ENCODE data around the gene RPL18A.

The RPL18A gene

GRCh38 chr19:17841810-17842662 lies 17.7 kb upstream of the RPL18A start:
- DNase-seq: no peak

DNA sequence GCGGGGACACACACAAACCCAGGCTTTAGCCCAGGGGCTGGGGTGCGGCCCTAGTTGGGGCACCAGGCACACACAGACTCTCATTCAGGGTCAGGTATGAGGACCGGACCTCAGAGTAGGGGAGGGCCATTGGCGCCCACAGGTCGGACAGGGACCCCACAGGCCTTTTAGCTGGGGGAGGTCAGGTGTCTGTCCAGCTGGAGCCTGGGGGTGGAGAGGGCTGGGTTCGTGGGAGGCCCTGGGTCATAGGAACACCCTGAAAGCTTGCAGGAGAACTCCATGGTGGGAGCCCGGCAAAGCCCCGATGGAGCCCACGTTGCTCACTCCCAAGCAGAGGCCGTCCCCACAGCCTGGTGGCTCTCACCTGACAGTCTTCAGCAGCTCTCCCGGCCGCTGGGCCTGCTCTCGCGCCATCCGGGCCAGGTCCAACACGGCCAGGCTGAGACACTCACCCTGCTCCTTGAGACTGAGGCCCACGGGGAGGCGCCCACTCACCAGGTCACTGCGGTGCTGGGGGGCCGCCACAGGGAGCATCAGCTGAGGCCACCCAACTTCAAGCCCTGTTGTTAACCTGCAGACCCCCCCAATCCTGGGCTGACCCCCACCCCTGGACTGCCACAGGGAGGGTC lies 16.9 kb upstream of the RPL18A start:
- no peak for DNase-seq

- no peak for DNase-seq
Observed at GRCh38 chr19:17843292-17843827, 16.4 kb upstream of the RPL18A start.

GRCh38 chr19:17843908-17844490 lies 15.7 kb upstream of the RPL18A start:
- DNase-seq: no peak

DNA sequence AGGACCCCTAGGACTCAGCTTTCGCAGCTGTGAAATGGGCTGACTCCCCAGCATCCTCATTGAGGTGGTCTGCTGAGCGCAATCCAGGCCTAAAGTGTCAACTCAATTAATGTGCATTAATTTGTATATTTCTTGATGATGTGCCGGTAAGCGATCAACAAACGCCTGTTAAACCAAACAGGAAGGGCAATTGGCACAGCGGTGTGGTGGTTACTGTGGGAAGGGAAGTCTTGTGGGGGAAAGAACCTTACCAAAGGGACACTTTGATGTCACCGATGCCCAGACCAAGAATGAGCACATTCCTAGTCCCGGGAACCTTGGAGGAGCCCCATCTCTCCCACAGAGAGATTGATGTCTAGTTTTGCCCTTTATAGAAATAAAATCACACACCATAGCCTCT lies 13.6 kb upstream of the RPL18A start:
- no peak for DNase-seq

DNA sequence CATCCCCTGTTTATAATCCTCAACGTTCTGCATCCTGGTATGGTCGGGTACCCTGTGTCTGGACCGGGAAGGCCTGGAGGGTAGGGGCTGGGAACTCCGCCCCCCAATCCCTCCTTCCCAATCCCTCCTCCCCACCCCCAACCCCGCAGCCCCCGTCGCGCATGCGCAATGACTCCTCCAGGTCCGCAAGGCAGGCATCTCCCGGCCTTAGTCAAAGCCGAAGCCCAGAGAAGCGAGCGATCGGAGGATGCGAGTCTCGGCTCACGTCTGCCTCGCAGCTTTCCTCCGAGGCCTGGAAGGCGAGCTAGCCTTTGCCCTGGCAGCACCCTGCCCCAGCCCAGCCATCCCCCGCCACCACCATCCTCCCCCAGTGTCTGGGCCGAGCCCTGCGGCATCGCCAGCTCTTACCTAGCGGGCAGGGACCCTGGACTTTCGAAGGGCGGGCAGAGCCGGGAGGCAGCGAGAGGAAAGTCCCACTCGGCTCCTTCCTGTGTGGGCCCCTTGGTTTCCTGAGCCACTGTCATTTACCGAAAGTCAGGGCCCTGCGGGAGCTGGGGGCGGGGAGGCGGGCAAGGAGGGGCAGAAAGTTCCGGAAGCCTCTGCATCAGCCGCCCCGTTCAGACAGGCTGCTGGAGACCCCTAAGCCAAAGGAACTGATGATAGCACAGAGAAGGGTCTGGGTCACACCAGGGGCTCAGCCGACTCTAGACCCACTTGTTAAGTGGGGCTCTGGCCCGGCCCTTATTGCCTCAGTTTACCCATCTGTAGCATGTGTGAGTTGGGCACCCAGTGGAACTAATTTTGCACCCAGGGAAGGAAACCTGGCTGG lies 12.0 kb upstream of the RPL18A start, which contains the start of gene JAK3:
JAK3 (minus strand) TSS at position 445 of the 829 bp plus-strand sequence. CDS start 3,565 bp downstream, outside the sequence.
- DNase-seq: no peak

DNA sequence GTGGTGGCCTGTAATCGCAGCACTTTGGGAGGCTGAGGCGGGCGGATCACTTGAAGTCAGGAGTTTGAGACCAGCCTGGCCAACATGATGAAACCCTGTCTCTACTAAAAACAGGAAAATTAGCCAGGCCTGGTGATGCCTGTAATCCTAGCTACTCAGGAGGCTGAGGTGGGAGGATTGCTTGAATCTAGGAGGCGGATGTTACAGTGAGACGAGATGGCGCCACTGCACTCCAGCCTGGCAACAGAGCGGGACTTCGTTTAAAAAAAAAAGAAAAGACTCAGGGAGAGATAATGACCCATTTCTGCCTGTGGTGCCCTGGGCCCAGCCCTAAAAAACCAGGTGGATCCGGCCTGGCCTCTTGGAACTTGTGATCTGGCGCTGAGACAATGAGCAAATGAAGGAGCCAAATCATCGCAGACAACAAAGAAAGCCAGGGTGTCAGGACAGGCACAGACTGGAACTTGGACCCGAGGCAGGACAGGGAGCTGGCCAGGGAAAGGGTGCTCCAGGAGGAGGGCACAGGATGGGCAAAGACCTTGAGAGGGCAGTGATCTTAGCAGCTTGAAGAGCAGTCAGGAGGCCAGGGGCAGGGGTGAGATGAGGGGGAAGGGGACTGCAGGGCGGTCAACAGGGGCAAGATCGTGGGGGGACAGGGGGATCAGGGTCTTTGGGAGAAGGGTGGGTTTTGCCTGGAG lies 11.0 kb upstream of the RPL18A start:
- DNase-seq: no peak

DNA sequence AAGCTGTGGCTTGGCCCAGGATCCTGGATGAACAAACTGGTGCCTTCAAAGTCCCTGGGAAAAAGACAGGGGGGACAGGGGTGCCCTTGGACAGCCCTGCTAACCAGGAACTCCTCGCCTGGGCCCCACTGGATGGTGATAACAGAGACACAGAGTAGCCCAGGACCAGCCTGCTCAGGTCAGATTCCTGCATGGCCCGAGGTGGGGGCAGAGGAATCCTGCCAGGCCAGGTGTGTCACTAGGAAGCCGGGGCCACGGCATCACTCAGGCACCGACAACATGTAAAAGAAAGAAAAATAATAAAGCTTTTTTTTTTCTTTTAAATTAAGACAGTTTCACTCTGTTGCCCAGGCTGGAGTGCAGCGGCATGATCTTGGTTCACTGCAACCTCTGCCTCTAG lies 5.6 kb upstream of the RPL18A start:
- no peak for DNase-seq

GRCh38 chr19:17855280-17856152 lies 4.2 kb upstream of the RPL18A start:
- DNase-seq: peak; percentile 22

DNA sequence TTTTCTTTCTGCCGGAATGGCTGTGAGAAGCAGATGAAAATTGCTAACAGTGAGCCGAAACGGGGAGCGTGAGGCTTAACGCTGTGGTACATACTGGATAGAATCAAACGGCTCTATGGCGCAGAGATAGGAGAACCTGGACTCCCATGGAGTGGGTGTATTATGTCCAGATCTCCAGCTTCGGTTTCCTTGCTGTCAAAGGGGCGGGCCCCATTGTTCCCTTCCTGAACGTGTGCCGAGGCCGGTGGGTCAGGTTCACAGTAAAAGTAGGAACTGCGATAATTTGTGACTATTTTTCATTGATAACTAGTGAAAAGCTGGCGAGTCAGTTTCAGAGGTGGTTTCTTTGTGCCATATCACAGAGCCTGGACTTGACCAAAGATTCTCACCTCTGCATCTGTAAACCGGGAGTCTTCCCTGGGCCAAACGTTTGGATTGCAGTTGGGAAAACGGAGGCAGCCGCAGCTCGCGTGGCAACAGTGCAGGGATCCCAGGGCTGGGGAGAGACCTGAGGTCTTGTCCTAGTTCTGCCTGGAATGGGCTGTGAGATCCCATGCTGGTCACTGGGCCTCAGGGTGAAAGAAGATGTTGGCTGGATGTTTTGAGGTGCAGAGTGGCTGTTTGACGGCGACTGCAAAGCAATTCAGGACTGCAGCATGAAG lies 752 bp downstream of the RPL18A start:
- DNase-seq: no peak

GRCh38 chr19:17860993-17861360 lies 1.3 kb downstream of the RPL18A start:
- no peak for DNase-seq

- DNase-seq: no peak
Observed at GRCh38 chr19:17861542-17862402, 2.1 kb downstream of the RPL18A start.

DNA sequence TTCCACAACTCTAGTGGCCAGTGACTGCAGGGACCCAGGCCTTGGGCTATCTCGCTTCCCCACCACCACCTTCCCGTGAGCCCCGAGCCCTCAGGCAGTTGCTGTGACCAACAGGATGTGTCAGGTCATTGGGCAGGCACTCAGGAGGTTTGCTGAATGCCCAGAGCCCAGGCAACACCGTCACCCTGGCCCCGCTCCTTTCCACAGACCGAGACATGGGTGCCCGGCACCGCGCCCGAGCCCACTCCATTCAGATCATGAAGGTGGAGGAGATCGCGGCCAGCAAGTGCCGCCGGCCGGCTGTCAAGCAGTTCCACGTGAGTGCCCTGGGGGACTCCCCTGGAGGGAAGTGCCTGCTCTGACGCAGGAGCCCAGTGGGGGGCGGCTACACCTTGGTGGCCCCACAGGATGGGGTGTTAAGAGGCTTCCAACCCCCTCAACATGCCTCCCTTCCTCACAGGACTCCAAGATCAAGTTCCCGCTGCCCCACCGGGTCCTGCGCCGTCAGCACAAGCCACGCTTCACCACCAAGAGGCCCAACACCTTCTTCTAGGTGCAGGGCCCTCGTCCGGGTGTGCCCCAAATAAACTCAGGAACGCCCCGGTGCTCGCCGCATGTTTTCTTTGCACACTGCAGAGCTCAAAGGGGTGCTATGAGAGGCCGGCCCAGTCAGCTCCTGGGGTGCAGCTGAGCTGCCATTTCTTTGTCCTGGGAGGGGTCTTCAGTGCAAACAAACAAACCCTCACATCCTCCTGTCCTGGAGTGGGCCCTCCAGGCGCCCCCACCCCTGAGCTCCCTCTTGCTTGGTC lies 3.2 kb downstream of the RPL18A start:
- DNase-seq: no peak

DNA sequence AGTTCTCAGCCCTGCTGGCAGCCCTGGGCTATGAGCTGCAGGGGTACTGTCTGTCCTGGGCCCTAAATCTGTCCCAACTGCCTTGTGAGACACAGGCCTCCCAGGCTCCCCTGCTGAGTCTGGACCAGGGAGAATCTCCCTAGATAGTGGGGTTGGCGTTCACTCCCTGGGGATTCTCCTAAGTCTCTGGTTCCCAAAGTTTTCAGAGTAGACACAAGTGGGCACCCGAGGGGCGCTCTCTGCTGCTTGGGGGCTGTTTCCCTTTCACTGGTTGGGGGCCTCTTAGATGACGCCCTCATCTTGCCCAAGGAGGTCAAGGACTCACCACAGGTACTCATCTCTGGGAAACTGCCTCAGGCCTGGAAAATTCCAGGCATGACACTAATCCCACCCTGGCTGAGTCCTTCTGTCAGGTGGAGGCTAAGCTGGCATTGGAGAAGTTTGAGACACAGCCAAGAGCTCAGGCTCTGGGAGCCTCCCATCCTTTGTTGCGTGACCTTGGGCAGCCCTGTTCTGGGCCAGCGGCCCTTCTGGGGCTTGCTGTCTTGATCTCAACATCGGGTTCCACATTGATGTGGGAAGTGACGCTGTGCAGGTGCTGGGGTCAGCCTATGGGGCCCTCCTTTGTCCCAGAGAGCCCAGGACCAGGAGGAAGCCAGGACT lies 3.9 kb downstream of the RPL18A start:
- no peak for DNase-seq

DNA sequence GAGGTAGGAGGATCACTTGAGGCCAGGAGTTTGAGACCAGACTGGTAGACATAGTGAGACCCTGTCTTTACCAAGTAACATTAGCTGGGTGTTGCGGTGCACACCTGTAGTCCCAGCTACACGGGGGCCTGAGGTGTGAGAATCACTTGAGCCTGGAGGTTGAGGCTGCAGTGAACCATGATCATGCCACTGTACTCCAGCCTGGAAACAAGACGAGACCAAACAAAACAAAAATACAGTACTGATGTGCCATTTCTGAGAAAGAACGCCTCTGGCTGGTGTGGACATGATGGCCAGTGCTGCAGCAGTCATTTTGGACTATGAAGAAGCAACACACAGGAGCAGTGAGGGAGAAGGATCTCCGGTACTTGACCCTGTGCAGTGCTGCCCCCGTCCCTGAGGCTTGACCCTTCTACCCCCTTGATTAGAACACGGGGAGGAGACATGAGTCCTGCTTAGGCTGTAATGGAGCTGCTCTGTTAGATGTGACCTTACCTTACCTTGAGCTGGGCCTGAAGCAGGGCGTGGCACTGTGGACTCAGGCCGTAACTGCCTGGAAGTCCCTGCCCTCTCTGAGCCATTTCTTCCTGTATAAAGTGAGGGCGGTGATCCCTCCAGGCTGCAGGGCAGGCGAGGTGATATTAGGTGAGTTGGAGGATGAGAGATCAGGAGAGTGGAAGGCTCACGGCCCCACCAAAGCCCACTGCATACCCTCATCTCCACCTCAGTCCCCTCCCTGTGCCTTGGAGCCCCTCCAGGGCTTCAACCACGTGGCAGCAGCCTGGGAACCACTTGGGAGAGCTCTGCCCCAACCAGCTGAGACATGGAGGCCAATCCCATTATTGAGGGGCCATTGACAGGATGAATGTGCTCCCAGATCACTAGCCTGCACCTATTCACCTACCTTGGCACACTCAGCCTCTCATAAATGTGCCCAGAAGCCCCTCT lies 5.9 kb downstream of the RPL18A start:
- DNase-seq: no peak

GRCh38 chr19:17866312-17866963 lies 6.7 kb downstream of the RPL18A start:
- no peak for DNase-seq
